Stomach (tissue), 4 donors: ENCODE results near the gene PRKCA.

Experiments used
- EP300 ChIP-seq: sonication (generic); formaldehyde crosslinking; IDR thresholded peaks from one replicate; pipeline ENCODE4 v1.6.1; 2017; ENCODE audit warnings: antibody characterized with exemption
- POLR2A ChIP-seq, 4 donors: fragments of 450-650 bp; IDR thresholded peaks; one replicate each; pipeline ENCODE4 v1.6.1; 2016; ENCODE audit warnings: antibody characterized with exemption in 4 of 4, control low read depth in 2 of 4, mild to moderate bottlenecking in 1 of 4, moderate library complexity in 1 of 4
- POLR2AphosphoS5 ChIP-seq, 3 donors: sonication (generic); formaldehyde crosslinking; IDR thresholded peaks; one replicate each; pipeline ENCODE4 v1.6.1; 2016; ENCODE audit warnings: antibody characterized with exemption in 3 of 3
- TF ChIP-seq, protein P1 (sequence below), 7 experiments: fragments of 450-650 bp in 4 of 7; fragments of 200-600 bp in 3 of 7; sonication (generic) in 3 of 7; IDR thresholded peaks; one replicate each; pipeline ENCODE4 v1.5.1; 2016 to 2019; ENCODE audit warnings: antibody characterized with exemption in 7 of 7, control low read depth in 2 of 7, mild to moderate bottlenecking in 1 of 7

- TF ChIP-seq POLR2AphosphoS5 (IDR thresholded peaks at IDR 0.05) (peak; percentile 62 to 89 (median 68)), EP300 (no peak), POLR2A (IDR thresholded peaks at IDR 0.05) (no peak)
- TF ChIP-seq, protein P1, sequence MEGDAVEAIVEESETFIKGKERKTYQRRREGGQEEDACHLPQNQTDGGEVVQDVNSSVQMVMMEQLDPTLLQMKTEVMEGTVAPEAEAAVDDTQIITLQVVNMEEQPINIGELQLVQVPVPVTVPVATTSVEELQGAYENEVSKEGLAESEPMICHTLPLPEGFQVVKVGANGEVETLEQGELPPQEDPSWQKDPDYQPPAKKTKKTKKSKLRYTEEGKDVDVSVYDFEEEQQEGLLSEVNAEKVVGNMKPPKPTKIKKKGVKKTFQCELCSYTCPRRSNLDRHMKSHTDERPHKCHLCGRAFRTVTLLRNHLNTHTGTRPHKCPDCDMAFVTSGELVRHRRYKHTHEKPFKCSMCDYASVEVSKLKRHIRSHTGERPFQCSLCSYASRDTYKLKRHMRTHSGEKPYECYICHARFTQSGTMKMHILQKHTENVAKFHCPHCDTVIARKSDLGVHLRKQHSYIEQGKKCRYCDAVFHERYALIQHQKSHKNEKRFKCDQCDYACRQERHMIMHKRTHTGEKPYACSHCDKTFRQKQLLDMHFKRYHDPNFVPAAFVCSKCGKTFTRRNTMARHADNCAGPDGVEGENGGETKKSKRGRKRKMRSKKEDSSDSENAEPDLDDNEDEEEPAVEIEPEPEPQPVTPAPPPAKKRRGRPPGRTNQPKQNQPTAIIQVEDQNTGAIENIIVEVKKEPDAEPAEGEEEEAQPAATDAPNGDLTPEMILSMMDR (IDR thresholded peaks at IDR 0.05): no peak
These were observed 164.5 kb downstream of the PRKCA start for GRCh38 chr17:66466840-66467367.
